HCT116 (cell line): ENCODE measurements around the gene OR52E1. TPM values are rescaled to one million over a fixed set of nuclear protein-coding genes. Genes with fewer than 3 reads are reported as not detected.

Experiments used
- total RNA-seq: library from RNA; stranded (reverse); gene quantifications from one replicate; pipeline ENCODE4 v1.2.1, GENCODE V29; 2021; ENCODE audit not compliant: unreplicated experiment

OR52E1 gene
- total RNA-seq, 1 experiment from 2014 or later: not detected

Other genes with a start within 250 kb of the OR52E1 start
- gene OR51F2, start 248.3 kb upstream of the OR52E1 start, total RNA-seq: not detected
- not detected for gene OR51S1, start 220.4 kb upstream of the OR52E1 start, total RNA-seq
- not detected for gene OR51T1, start 187.7 kb upstream of the OR52E1 start, total RNA-seq
- not detected for gene OR51A7, start 165.8 kb upstream of the OR52E1 start, total RNA-seq
- gene OR51G2, start 150.2 kb upstream of the OR52E1 start, total RNA-seq: not detected
- gene OR51G1, start 145.2 kb upstream of the OR52E1 start, total RNA-seq: not detected
- gene OR51A4, start 122.0 kb upstream of the OR52E1 start, total RNA-seq: not detected
- gene OR51A2, start 113.9 kb upstream of the OR52E1 start, total RNA-seq: not detected
- gene OR51L1, start 74.7 kb upstream of the OR52E1 start, total RNA-seq: not detected
- not detected for gene OR52J3, start 23.0 kb upstream of the OR52E1 start, total RNA-seq
- gene OR52E2, start 9.9 kb upstream of the OR52E1 start, total RNA-seq: not detected
- gene OR52A5, start 68.8 kb downstream of the OR52E1 start, total RNA-seq: not detected
- gene OR52A1, start 85.2 kb downstream of the OR52E1 start, total RNA-seq: not detected
- gene OR51V1, start 131.1 kb downstream of the OR52E1 start, total RNA-seq: not detected
- not detected for gene HBB, start 157.5 kb downstream of the OR52E1 start, total RNA-seq
- gene HBD, start 164.9 kb downstream of the OR52E1 start, total RNA-seq: not detected
- 3.6 TPM for gene HBG1, start 180.3 kb downstream of the OR52E1 start, total RNA-seq
- gene HBG2, start 185.2 kb downstream of the OR52E1 start, total RNA-seq: 48.1 TPM
- 212 TPM for gene HBE1, start 200.4 kb downstream of the OR52E1 start, total RNA-seq
- gene OR51B4, start 232.4 kb downstream of the OR52E1 start, total RNA-seq: 43.7 TPM